GM21390 (cell line): ENCODE measurements around the gene ARPC3.
"Not testable (repeated sequence)": the region's sequence is repeated elsewhere in the genome, so short reads cannot be mapped to it uniquely, and the experiment has no call there.

ENCODE experiments used
- ATAC-seq: cut with Tn5 transposase; IDR thresholded peaks from one replicate; pipeline ENCODE4 v1.9.1; 2021; ENCODE audit not compliant: unreplicated experiment

ARPC3 gene

DNA sequence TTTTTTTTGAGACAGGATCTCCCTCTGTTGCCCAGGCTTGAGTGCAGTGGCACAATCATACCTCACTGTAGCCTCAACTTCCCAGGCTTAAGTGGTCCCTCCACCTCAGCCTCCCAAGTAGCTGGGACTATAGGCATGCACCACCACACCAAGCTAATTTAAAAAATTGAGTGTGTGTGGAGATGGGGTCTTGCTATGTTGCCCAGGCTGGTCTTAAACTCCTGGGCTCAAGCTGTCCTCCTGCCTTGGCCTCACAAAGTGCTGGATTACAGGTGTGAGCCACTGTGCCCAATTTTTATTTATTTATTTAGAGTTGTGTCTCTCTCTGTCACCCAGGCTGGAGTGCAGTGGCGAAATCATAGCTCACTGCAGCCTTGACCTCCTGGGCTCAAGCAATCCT lies 29.5 kb downstream of the ARPC3 start:
- ATAC-seq: not testable (repeated sequence)

DNA sequence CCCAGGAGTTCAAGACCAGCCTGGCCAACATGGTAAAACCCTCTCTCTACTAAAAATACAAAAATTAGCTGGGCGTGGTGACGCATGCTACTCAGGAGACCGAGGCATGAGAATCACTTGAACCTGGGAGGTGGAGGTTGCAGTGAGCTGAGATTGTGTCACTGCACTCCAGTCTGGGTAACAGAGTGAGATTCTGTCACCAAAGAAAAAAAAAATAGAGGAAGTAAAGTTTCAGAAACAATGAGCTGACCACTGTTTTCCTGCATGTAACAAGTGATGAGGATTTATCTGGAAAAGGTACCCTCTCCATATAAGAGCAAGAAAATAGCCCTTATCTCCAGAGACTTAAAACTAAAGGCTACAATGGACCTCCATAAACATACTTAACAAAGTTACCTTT lies 33.0 kb downstream of the ARPC3 start:
- not testable (repeated sequence) for ATAC-seq

DNA sequence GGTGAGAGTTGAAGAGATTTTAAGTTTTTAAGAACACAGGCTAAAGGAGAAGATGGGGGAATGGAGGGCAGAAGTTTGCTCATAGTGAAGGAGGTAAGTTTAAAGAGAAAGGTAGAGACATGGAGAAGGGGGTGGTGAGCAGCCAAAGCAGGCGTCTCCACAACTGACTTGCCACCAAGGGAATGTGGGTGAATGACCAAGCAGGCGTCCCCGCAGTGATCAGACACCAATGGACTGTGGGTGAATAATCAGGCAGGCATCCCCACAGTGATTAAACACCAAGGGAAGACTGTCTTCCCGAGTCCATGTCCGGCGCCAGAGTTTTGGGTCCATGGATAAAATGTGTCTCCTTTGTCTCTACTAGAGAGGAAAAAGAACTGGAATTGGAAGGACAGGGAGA lies 40.1 kb downstream of the ARPC3 start:
- ATAC-seq: not testable (repeated sequence)

DNA sequence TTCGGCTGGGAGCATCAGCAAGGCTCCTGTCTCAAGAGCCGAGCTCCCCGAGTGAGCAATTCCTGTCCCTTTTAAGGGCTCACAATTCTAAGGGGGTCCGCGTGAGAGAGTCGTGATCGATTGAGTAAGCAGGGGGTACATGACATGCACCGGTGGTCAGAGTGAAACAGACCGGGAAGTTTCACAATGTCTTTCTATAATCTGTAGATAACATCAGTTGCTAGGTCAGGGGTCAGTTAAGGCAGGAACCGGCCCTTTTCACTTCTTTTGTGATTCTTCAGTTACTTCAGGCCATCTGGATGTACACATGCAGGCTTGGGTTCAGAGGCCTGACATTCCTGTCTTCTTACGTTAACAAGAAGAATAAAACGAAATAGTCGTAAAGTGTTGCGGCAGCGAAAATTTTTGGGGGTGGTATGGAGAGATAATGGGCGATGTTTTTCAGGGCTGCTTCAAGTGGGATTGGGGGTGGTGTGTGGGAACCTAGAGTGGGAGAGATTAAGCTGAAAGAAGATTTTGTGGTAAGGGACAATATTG lies 44.9 kb downstream of the ARPC3 start:
- not testable (repeated sequence) for ATAC-seq

DNA sequence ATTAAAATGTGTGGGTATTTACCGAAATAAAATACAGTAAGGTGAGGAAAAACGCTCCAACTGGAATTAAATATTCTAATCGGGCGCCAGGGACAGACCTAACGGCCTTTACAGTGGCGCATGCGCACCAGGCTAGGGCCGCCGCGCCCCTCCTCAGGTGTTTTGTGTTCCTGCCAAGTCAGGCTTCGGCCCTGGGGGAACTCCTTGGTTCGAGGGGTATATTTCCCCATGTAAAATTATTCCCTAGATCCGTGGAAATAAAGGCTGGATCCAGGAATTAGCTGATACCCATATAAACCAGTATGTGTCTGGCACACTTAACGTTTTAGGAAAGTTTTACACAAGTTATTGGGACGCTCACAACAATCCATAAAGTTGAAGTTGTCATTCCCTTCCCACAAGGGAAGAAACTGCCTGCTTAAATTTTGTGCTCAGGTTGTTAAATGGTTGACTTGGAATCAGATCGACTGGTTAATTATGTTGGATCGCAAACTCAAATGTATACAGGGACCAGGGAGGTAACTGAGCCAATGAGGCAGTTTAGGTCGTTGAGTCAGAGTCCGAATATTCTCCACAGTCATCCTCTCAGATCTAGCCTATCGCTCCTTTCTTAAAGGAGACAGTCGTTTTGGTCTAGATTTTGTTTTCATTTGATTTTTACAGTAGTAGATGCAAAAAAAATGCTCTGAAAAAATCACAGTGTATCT lies 46.0 kb downstream of the ARPC3 start:
- ATAC-seq: no peak

DNA sequence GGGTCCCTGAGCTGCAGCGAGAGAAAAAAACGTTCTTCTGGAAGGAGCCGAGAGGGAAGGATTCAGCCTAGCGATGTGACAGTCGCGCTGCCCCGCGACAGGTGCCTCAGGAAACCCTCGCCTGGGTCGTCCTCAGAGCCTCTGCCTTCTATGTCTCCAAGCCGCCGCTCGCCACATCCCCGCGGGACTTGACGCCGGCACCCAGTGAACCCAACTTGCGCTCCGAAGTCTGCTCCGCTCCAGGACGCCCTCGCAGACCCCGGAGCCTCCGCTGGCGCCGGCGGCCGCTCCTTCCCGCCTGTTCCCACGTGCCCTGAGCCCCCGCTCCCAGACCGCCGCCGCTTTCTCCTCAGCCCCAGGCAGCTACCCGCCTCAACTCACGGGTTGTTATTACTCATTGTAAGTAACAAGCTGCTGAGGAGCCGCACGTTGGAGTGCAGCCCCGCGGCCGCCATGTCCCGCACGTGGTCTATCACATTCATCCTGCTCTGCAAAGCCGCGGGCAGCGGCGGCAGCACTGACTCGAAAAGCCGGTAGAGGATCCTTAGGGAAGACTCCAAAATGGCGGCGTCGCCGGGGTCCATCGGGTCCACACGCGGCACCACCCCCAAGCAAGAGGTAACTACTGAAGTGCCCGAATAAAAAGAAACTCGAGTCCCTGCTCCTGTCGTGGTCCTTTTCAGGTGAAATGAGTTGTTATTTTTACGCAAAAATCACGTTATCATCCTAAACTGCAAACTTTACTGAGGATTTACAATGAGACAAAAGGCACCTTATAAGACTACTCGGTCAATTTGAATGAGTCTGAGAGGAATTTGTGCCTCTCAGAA lies 46.8 kb downstream of the ARPC3 start, which contains the start of gene ANAPC7:
Gene ANAPC7 (minus strand): TSS at position 563 of the 830 bp plus-strand sequence. CDS start 81 bp downstream, at position 482.
- peak; percentile 69 for ATAC-seq
